K562 (cell line): ENCODE results near the gene DTX3. TPM values are rescaled to one million over a fixed set of nuclear protein-coding genes. Genes with fewer than 3 reads are reported as not detected.

Experiments used
- E2F3 ChIP-seq: fragments of 250-450 bp; sonication (Bioruptor Pico); IDR thresholded peaks from 2 replicates; pipeline ENCODE4 v1.4.0; 2020; ENCODE audit warnings: mild to moderate bottlenecking
- FIP1L1 ChIP-seq: fragments of 200-400 bp; formaldehyde crosslinking; IDR thresholded peaks from 2 replicates; pipeline ENCODE4 v1.6.1; 2018; ENCODE audit warnings: mild to moderate bottlenecking, low read depth, low read length; ENCODE audit not compliant: poor library complexity, severe bottlenecking
- JUND ChIP-seq, 2 experiments: IDR thresholded peaks; 2 replicates in 1 of 2; 3 replicates in 1 of 2; pipeline ENCODE4 v1.6.1; 2011; ENCODE audit warnings: borderline replicate concordance in 2 of 2, low read depth in 2 of 2, low read length in 2 of 2, improper control_type of control experiment in 1 of 2, missing biosample characterization in 1 of 2, missing genetic modification characterization in 1 of 2, missing genetic modification reagents in 1 of 2
- KDM2B ChIP-seq: fragments of 250-450 bp; sonication (Bioruptor Pico); IDR thresholded peaks from 2 replicates; pipeline ENCODE4 v1.8.0; 2021; ENCODE audit warnings: mild to moderate bottlenecking, moderate library complexity
- MCM2 ChIP-seq: fragments of 450-650 bp; IDR thresholded peaks from 2 replicates; pipeline ENCODE4 v1.6.1; 2017; ENCODE audit warnings: low read depth, mild to moderate bottlenecking
- MYC ChIP-seq, 2 experiments: fragments of 250-450 bp in 1 of 2; sonication (Bioruptor Pico) in 1 of 2; IDR thresholded peaks; 2 replicates each; pipeline versions ENCODE4 v1.5.1 to v1.6.1; 2012 to 2021; ENCODE audit warnings: low read depth in 2 of 2, borderline replicate concordance in 1 of 2, improper control_type of control experiment in 1 of 2, low read length in 1 of 2, mild to moderate bottlenecking in 1 of 2, moderate library complexity in 1 of 2
- RB1 ChIP-seq: fragments of 450-650 bp; IDR thresholded peaks from 2 replicates; pipeline ENCODE4 v1.6.1; 2017; ENCODE audit warnings: low read depth, mild to moderate bottlenecking
- RBBP5 ChIP-seq: fragments of 200-600 bp; sonication (generic); IDR thresholded peaks from 2 replicates; pipeline ENCODE4 v1.6.1; 2012; ENCODE audit warnings: borderline replicate concordance, mild to moderate bottlenecking, low read length, control low read depth, inconsistent platforms; ENCODE audit not compliant: insufficient read depth, poor library complexity, severe bottlenecking
- SLC30A9 ChIP-seq: fragments of 250-450 bp; sonication (Bioruptor Pico); IDR thresholded peaks from 2 replicates; pipeline ENCODE4 v1.8.0; 2022; ENCODE audit warnings: mild to moderate bottlenecking, moderate library complexity
- YY1 ChIP-seq, 3 experiments: IDR thresholded peaks; 2 replicates each; pipeline ENCODE4 v1.6.1; 2011; ENCODE audit warnings: low read length in 2 of 3, mild to moderate bottlenecking in 2 of 3, moderate library complexity in 2 of 3, borderline replicate concordance in 1 of 3, control low read depth in 1 of 3, low read depth in 1 of 3; ENCODE audit not compliant: insufficient read depth in 3 of 3, insufficient replicate concordance in 2 of 3, control insufficient read depth in 1 of 3, insufficient read length in 1 of 3; ENCODE audit errors: extremely low read depth in 1 of 3
- ZBTB1 ChIP-seq: sonication (generic); formaldehyde crosslinking; IDR thresholded peaks from 2 replicates; pipeline ENCODE4 v1.8.1; 2023; ENCODE audit warnings: missing genetic modification reagents, low read depth, mild to moderate bottlenecking, borderline replicate concordance
- ZNF224 ChIP-seq: sonication (generic); formaldehyde crosslinking; IDR thresholded peaks from 2 replicates; pipeline ENCODE4 v1.8.0; 2022; ENCODE audit warnings: mild to moderate bottlenecking, missing genetic modification reagents
- ZNF431 ChIP-seq: sonication (generic); formaldehyde crosslinking; IDR thresholded peaks from 2 replicates; pipeline ENCODE4 v1.8.0; 2022; ENCODE audit warnings: mild to moderate bottlenecking, missing genetic modification reagents
- polyA plus RNA-seq, 8 experiments: library from polyadenylated mRNA; depleted of rRNA in 4 of 8; stranded (reverse) in 5 of 8; unstranded in 3 of 8; fragments of >200 nt; fragmentation: Nextera tagmentation in 2 of 8; fragmentation: Illumina TruSeq in 1 of 8; extraction: Ambion mirVana in 2 of 8; extraction: Trizol in 1 of 8; gene quantifications; 2 replicates each; pipeline versions ENCODE4 v1.2.1 to v1.2.3, GENCODE V29; 2011 to 2014; ENCODE audit warnings: inconsistent platforms in 1 of 8, missing spikeins in 1 of 8
- total RNA-seq, 7 experiments: library from RNA; depleted of rRNA in 6 of 7; stranded (reverse); fragments of >200 nt in 6 of 7; fragmentation: Illumina TruSeq in 2 of 7; extraction: Trizol in 2 of 7; gene quantifications; 2 replicates each; pipeline versions ENCODE4 v1.2.1 to v1.2.3, GENCODE V29; 2011 to 2021; ENCODE audit warnings: low replicate concordance in 1 of 7
- TF ChIP-seq, protein P1 (sequence below): sonication (generic); formaldehyde crosslinking; IDR thresholded peaks from 2 replicates; pipeline ENCODE4 v1.8.1; 2023; ENCODE audit warnings: mild to moderate bottlenecking, missing genetic modification reagents
- TF ChIP-seq, protein P2 (sequence below), 2 experiments: fragments of 250-450 bp in 1 of 2; fragments of 450-650 bp in 1 of 2; sonication (Bioruptor Pico) in 1 of 2; IDR thresholded peaks; 2 replicates each; pipeline versions ENCODE4 v1.6.1 to v1.8.0; 2016 to 2021; ENCODE audit warnings: mild to moderate bottlenecking in 2 of 2, moderate library complexity in 2 of 2, missing compliant biosample characterization in 1 of 2, missing genetic modification characterization in 1 of 2
- TF ChIP-seq, protein P3 (sequence below), 2 experiments: IDR thresholded peaks; 2 replicates each; pipeline ENCODE4 v1.6.1; 2011; ENCODE audit warnings: borderline replicate concordance in 1 of 2, control low read depth in 1 of 2, low read depth in 1 of 2, low read length in 1 of 2, mild to moderate bottlenecking in 1 of 2, mixed read lengths in 1 of 2, moderate library complexity in 1 of 2; ENCODE audit not compliant: insufficient read depth in 1 of 2, insufficient read length in 1 of 2, poor library complexity in 1 of 2, severe bottlenecking in 1 of 2; ENCODE audit errors: extremely low read depth in 1 of 2
- TF ChIP-seq, protein P4 (sequence below): sonication (generic); formaldehyde crosslinking; IDR thresholded peaks from 2 replicates; pipeline ENCODE4 v1.8.0; 2022; ENCODE audit warnings: mild to moderate bottlenecking, low read depth, missing genetic modification reagents

DTX3 gene
- total and polyA plus RNA-seq, 9 of the 15 experiments (the other 6 are each of a cell fraction or from before 2014, with no cell fraction given): 0.03 to 0.09 (median 0.06) TPM; not detected in 6

DNA sequence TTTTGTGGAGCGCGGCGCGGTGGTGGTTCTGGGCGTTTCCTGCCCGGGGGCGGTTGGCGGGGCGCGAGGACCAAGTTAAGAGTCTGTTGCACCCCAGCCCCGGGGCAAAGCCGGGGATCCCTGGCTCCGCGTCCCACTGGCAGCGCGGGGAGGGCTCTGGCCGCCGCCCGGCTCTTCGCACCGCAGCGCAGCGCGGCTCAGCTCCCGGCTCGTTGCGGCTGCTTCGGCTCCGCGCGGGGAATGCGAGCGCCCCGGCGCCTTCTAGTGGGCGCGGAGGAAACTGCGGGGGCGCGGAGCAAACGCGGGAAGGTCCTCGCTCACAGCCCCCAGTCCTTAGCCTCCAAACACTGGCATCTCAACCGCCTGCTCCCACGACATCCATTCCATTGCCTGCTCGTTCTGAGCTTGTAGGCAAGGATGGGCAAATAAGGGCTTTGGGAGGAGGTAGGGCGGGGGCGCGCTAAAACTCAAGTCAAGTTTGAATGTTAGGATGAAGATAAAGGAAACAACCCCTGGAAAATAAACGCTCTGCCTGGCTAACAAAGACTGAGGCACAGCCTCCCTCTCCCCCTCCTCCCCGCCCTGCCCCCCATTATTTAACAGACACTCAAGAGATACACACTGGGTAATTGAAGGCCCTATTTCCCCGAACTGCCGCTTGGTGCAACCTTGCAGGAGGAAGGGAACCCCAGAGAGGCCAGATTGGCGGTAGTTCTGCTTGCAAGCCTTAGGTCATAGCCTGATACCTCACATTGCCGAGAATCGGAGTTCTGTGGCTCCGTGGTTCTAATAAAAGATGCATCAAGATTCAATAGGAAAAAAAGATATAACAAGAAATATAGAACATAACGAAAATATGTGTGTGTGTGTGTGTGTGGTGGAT is 28.6 kb downstream of the DTX3 start, which contains the start of gene B4GALNT1 (continued):
- TF ChIP-seq MYC (IDR thresholded peaks at IDR 0.05; ENCODE audit: low read depth, low read length): peak; percentile 61; the same call in 1 of the 2 replicates
- no peak for TF ChIP-seq MYC (CRISPR knock-in tag; IDR thresholded peaks at IDR 0.05; ENCODE audit: borderline replicate concordance, low read depth)
- TF ChIP-seq FIP1L1: peak; percentile 73
- TF ChIP-seq RBBP5: peak; percentile 23
- peak; percentile 98 for TF ChIP-seq RB1
- TF ChIP-seq, protein P1, sequence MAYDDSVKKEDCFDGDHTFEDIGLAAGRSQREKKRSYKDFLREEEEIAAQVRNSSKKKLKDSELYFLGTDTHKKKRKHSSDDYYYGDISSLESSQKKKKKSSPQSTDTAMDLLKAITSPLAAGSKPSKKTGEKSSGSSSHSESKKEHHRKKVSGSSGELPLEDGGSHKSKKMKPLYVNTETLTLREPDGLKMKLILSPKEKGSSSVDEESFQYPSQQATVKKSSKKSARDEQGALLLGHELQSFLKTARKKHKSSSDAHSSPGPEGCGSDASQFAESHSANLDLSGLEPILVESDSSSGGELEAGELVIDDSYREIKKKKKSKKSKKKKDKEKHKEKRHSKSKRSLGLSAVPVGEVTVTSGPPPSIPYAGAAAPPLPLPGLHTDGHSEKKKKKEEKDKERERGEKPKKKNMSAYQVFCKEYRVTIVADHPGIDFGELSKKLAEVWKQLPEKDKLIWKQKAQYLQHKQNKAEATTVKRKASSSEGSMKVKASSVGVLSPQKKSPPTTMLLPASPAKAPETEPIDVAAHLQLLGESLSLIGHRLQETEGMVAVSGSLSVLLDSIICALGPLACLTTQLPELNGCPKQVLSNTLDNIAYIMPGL (CRISPR knock-in tag): peak; percentile 95
- no peak for TF ChIP-seq MCM2
- TF ChIP-seq ZBTB1 (CRISPR knock-in tag): peak; percentile 95
- TF ChIP-seq, protein P2, sequence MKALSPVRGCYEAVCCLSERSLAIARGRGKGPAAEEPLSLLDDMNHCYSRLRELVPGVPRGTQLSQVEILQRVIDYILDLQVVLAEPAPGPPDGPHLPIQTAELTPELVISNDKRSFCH (CRISPR knock-in tag; IDR thresholded peaks at IDR 0.05): no peak
- TF ChIP-seq, protein P2 (tag; IDR thresholded peaks at IDR 0.05): 0 out of 2 replicates have a peak, but pooled peaks have one; percentile 21
- no peak for TF ChIP-seq SLC30A9 (CRISPR knock-in tag)
- TF ChIP-seq, protein P3, sequence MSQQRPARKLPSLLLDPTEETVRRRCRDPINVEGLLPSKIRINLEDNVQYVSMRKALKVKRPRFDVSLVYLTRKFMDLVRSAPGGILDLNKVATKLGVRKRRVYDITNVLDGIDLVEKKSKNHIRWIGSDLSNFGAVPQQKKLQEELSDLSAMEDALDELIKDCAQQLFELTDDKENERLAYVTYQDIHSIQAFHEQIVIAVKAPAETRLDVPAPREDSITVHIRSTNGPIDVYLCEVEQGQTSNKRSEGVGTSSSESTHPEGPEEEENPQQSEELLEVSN (IDR thresholded peaks at IDR 0.05; ENCODE audit: borderline replicate concordance in 1 of 2, extremely low read depth in 1 of 2, insufficient read depth in 1 of 2, insufficient read length in 1 of 2, low read depth in 1 of 2, low read length in 1 of 2, poor library complexity in 1 of 2, severe bottlenecking in 1 of 2): peak; percentile 90 to 97
- TF ChIP-seq YY1 (IDR thresholded peaks at IDR 0.05; ENCODE audit: borderline replicate concordance in 1 of 3, control insufficient read depth in 1 of 3, extremely low read depth in 1 of 3, insufficient read depth in 3 of 3, insufficient read length in 1 of 3, insufficient replicate concordance in 2 of 3, low read depth in 1 of 3, low read length in 2 of 3): peak in 2 of 3 experiments; percentile 54 to 62
- TF ChIP-seq, protein P4, sequence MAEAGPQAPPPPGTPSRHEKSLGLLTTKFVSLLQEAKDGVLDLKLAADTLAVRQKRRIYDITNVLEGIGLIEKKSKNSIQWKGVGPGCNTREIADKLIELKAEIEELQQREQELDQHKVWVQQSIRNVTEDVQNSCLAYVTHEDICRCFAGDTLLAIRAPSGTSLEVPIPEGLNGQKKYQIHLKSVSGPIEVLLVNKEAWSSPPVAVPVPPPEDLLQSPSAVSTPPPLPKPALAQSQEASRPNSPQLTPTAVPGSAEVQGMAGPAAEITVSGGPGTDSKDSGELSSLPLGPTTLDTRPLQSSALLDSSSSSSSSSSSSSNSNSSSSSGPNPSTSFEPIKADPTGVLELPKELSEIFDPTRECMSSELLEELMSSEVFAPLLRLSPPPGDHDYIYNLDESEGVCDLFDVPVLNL (CRISPR knock-in tag): peak; percentile 79
- TF ChIP-seq JUND (IDR thresholded peaks at IDR 0.05; ENCODE audit: borderline replicate concordance, low read depth, low read length): 0 out of 2 replicates have a peak, but pooled peaks have one; percentile 13
- no peak for TF ChIP-seq JUND (tag; IDR thresholded peaks at IDR 0.05; ENCODE audit: borderline replicate concordance, low read depth, low read length)
- 0 out of 2 replicates have a peak, but pooled peaks have one; percentile 45 for TF ChIP-seq ZNF431
- no peak for TF ChIP-seq ZNF224
- peak; percentile 56; the same call in 1 of the 2 replicates for TF ChIP-seq E2F3 (CRISPR knock-in tag)
- TF ChIP-seq KDM2B: peak; percentile 99
